Activated T-cell treated with anti-CD3 and anti-CD28 coated beads, Interleukin-2, amount 50 U/mL, for 4 hours (primary cell): ENCODE data around the gene CRTAC1. TPM values are rescaled to one million over a fixed set of nuclear protein-coding genes. Genes with fewer than 3 reads are reported as not detected.

Source experiments
- ATAC-seq, 2 donors: fragments of 200-7000 bp; cut with Tn5 transposase; one replicate each; pipeline ENCODE4 v1.10.0; 2021
- DNase-seq: peaks from one replicate; pipeline ENCODE4 v3.0.0-alpha.2; 2020
- H3K27me3 Mint-ChIP-seq: one replicate; pipeline ENCODE4 v1.8.0; 2021; ENCODE audit warnings: low read depth, mixed read lengths
- H3K36me3 Mint-ChIP-seq: one replicate; pipeline ENCODE4 v1.8.0; 2022; ENCODE audit warnings: mixed read lengths; ENCODE audit not compliant: insufficient read depth
- H3K4me1 Mint-ChIP-seq: one replicate; pipeline ENCODE4 v1.8.0; 2021; ENCODE audit warnings: low read depth, mixed read lengths
- H3K4me3 Mint-ChIP-seq: one replicate; pipeline ENCODE4 v1.8.0; 2021; ENCODE audit warnings: mild to moderate bottlenecking, moderate library complexity, mixed read lengths
- H3K9me3 Mint-ChIP-seq: one replicate; pipeline ENCODE4 v1.8.0; 2021; ENCODE audit warnings: mixed read lengths
- total RNA-seq, 3 donors: library from RNA; stranded (reverse); gene quantifications; one replicate each; pipeline ENCODE4 v1.2.1, GENCODE V29; 2021

Gene CRTAC1
- total RNA-seq, 3 donors from 2014 or later: not detected

- H3K27me3 Mint-ChIP-seq: peaks cover 11% of the 10 kb centered on the region
- no peaks in the 10 kb centered on the region for H3K36me3 Mint-ChIP-seq
- no peak overlapping the region for H3K4me3 Mint-ChIP-seq
- ATAC-seq: no peak
- H3K4me1 Mint-ChIP-seq: no peaks in the 10 kb centered on the region
- DNase-seq: no peak
- H3K9me3 Mint-ChIP-seq: no peaks in the 10 kb centered on the region
Measured at GRCh38 chr10:97936126-97936525, 94.3 kb downstream of the CRTAC1 start.

- Mint-ChIP-seq H3K27me3 (peaks cover 11% of the 10 kb centered on the region), H3K4me1 (no peaks in the 10 kb centered on the region), H3K36me3 (no peaks in the 10 kb centered on the region), H3K9me3 (no peaks in the 10 kb centered on the region), H3K4me3 (no peak overlapping the region)
- no peak for ATAC-seq
- DNase-seq: no peak
Measured at GRCh38 chr10:97932932-97933530, 97.4 kb downstream of the CRTAC1 start.

GRCh38 chr10:97931041-97931440 lies 99.4 kb downstream of the CRTAC1 start:
- no peak overlapping the region for H3K4me3 Mint-ChIP-seq
- no peak for ATAC-seq

GRCh38 chr10:97928897-97929296 lies 101.5 kb downstream of the CRTAC1 start:
- H3K4me1 Mint-ChIP-seq: no peaks in the 10 kb centered on the region
- no peaks in the 10 kb centered on the region for H3K36me3 Mint-ChIP-seq
- H3K9me3 Mint-ChIP-seq: no peaks in the 10 kb centered on the region
- H3K27me3 Mint-ChIP-seq: peaks cover 32% of the 10 kb centered on the region
- ATAC-seq (no peak), DNase-seq (no peak)
- no peak overlapping the region for H3K4me3 Mint-ChIP-seq

More at GRCh38 chr10:97931041-97931440, 99.4 kb downstream of the CRTAC1 start:
- no peak for DNase-seq
- no peaks in the 10 kb centered on the region for H3K4me1 Mint-ChIP-seq
- no peaks in the 10 kb centered on the region for H3K9me3 Mint-ChIP-seq
- H3K36me3 Mint-ChIP-seq: no peaks in the 10 kb centered on the region
- H3K27me3 Mint-ChIP-seq: peaks cover 18% of the 10 kb centered on the region

- Mint-ChIP-seq H3K36me3 (no peaks in the 10 kb centered on the region), H3K9me3 (no peaks in the 10 kb centered on the region), H3K4me3 (no peak overlapping the region), H3K4me1 (no peaks in the 10 kb centered on the region), H3K27me3 (peaks cover 39% of the 10 kb centered on the region)
- ATAC-seq: no peak
- DNase-seq: no peak
Measured at GRCh38 chr10:97927622-97928021, 102.8 kb downstream of the CRTAC1 start.

- no peak overlapping the region for H3K4me3 Mint-ChIP-seq
- no peaks in the 10 kb centered on the region for H3K36me3 Mint-ChIP-seq
- peaks cover 39% of the 10 kb centered on the region for H3K27me3 Mint-ChIP-seq
Measured at GRCh38 chr10:97926055-97926454, 104.4 kb downstream of the CRTAC1 start.

GRCh38 chr10:97925308-97925938 lies 105.0 kb downstream of the CRTAC1 start:
- Mint-ChIP-seq H3K4me3 (no peak overlapping the region), H3K4me1 (no peaks in the 10 kb centered on the region), H3K27me3 (peaks cover 41% of the 10 kb centered on the region), H3K9me3 (no peaks in the 10 kb centered on the region), H3K36me3 (no peaks in the 10 kb centered on the region)
- no peak for DNase-seq
- ATAC-seq: no peak

More at GRCh38 chr10:97926055-97926454, 104.4 kb downstream of the CRTAC1 start:
- H3K9me3 Mint-ChIP-seq: no peaks in the 10 kb centered on the region
- H3K4me1 Mint-ChIP-seq: no peaks in the 10 kb centered on the region
- DNase-seq (no peak), ATAC-seq (no peak)

- no peak overlapping the region for H3K4me3 Mint-ChIP-seq
- no peaks in the 10 kb centered on the region for H3K9me3 Mint-ChIP-seq
- H3K27me3 Mint-ChIP-seq: peaks cover 41% of the 10 kb centered on the region
- H3K4me1 Mint-ChIP-seq: no peaks in the 10 kb centered on the region
- ATAC-seq (no peak), DNase-seq (no peak)
- no peaks in the 10 kb centered on the region for H3K36me3 Mint-ChIP-seq
Measured at GRCh38 chr10:97924678-97925077, 105.7 kb downstream of the CRTAC1 start.

- Mint-ChIP-seq H3K4me1 (peaks cover 5% of the 10 kb centered on the region), H3K36me3 (no peaks in the 10 kb centered on the region), H3K4me3 (no peak overlapping the region), H3K9me3 (no peaks in the 10 kb centered on the region), H3K27me3 (peaks cover 35% of the 10 kb centered on the region)
- no peak for DNase-seq
- ATAC-seq: no peak
Measured at GRCh38 chr10:97923476-97923875, 106.9 kb downstream of the CRTAC1 start.

- Mint-ChIP-seq H3K4me3 (no peak overlapping the region), H3K9me3 (no peaks in the 10 kb centered on the region), H3K36me3 (no peaks in the 10 kb centered on the region), H3K4me1 (peaks cover 5% of the 10 kb centered on the region), H3K27me3 (peaks cover 34% of the 10 kb centered on the region)
- DNase-seq: no peak
- no peak for ATAC-seq
Measured at GRCh38 chr10:97923057-97923456, 107.4 kb downstream of the CRTAC1 start.

- DNase-seq (no peak), ATAC-seq (no peak)
- no peaks in the 10 kb centered on the region for H3K36me3 Mint-ChIP-seq
- H3K4me1 Mint-ChIP-seq: peaks cover 5% of the 10 kb centered on the region
- peaks cover 26% of the 10 kb centered on the region for H3K27me3 Mint-ChIP-seq
- no peak overlapping the region for H3K4me3 Mint-ChIP-seq
- H3K9me3 Mint-ChIP-seq: no peaks in the 10 kb centered on the region
Measured at GRCh38 chr10:97922022-97922758, 108.2 kb downstream of the CRTAC1 start.

- no peaks in the 10 kb centered on the region for H3K36me3 Mint-ChIP-seq
- H3K9me3 Mint-ChIP-seq: no peaks in the 10 kb centered on the region
- ATAC-seq (no peak), DNase-seq (no peak)
- H3K4me3 Mint-ChIP-seq: no peak overlapping the region
- peaks cover 24% of the 10 kb centered on the region for H3K27me3 Mint-ChIP-seq
- H3K4me1 Mint-ChIP-seq: peaks cover 5% of the 10 kb centered on the region
Measured at GRCh38 chr10:97921581-97922021, 108.8 kb downstream of the CRTAC1 start.

- Mint-ChIP-seq H3K27me3 (peaks cover 24% of the 10 kb centered on the region), H3K4me3 (no peak overlapping the region), H3K36me3 (no peaks in the 10 kb centered on the region), H3K4me1 (peaks cover 5% of the 10 kb centered on the region), H3K9me3 (no peaks in the 10 kb centered on the region)
- ATAC-seq (no peak), DNase-seq (no peak)
Measured at GRCh38 chr10:97920865-97921264, 109.6 kb downstream of the CRTAC1 start.

GRCh38 chr10:97919012-97919411 lies 111.4 kb downstream of the CRTAC1 start:
- no peak for DNase-seq
- peaks cover 13% of the 10 kb centered on the region for H3K4me1 Mint-ChIP-seq
- H3K9me3 Mint-ChIP-seq: no peaks in the 10 kb centered on the region
- no peak for ATAC-seq
- H3K4me3 Mint-ChIP-seq: no peak overlapping the region
- H3K27me3 Mint-ChIP-seq: peaks cover 10% of the 10 kb centered on the region
- H3K36me3 Mint-ChIP-seq: no peaks in the 10 kb centered on the region

GRCh38 chr10:97916586-97916985 lies 113.8 kb downstream of the CRTAC1 start:
- Mint-ChIP-seq H3K36me3 (no peaks in the 10 kb centered on the region), H3K27me3 (peaks cover 2% of the 10 kb centered on the region), H3K4me1 (peaks cover 13% of the 10 kb centered on the region), H3K9me3 (no peaks in the 10 kb centered on the region), H3K4me3 (no peak overlapping the region)
- no peak for ATAC-seq
- DNase-seq: no peak
